Cortex of kidney (tissue), 1 donor: Measurements from ENCODE around the gene WFDC1.

Experiments
- DNase-seq: peaks from one replicate; lab custom pipeline; 2025; lab: John Stamatoyannopoulos, UW

Gene WFDC1

GRCh38 chr16:84378099-84378498 lies 83.4 kb downstream of the WFDC1 start:
- no peak for DNase-seq

- no peak for DNase-seq
Observed at GRCh38 chr16:84378567-84378966, 83.9 kb downstream of the WFDC1 start.

GRCh38 chr16:84379008-84379708 lies 84.5 kb downstream of the WFDC1 start:
- DNase-seq: no peak
